Measurements from ENCODE around the gene DSCAM. TPM values are rescaled to one million over a fixed set of nuclear protein-coding genes. Genes with fewer than 3 reads are reported as not detected.
A peak's percentile ranks its signal among the peaks of the same experiment; 100 is the strongest.

The DSCAM gene
- total RNA-seq, 1 donor from 2014 or later: not detected

DNA sequence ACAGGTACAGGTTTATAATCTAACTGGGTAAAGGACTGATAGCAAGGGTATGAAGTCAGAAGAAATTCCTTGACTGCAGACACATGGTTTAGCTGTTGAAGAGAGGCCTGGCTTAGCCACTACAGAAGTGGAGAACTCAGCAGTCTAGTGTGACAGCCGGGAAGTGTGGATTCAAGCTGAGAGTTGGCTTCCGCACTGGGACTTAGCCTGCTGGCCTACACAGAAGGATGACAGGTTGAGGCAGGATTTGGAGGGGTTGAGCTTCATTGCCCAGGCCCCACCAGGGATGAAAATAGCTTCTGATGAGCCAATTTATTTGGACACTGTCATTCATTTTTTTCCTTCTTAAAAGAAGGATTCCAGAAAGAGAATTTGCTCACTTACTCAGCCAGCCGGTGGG, 695.3 kb downstream of the DSCAM start:
- TF ChIP-seq, protein P1, sequence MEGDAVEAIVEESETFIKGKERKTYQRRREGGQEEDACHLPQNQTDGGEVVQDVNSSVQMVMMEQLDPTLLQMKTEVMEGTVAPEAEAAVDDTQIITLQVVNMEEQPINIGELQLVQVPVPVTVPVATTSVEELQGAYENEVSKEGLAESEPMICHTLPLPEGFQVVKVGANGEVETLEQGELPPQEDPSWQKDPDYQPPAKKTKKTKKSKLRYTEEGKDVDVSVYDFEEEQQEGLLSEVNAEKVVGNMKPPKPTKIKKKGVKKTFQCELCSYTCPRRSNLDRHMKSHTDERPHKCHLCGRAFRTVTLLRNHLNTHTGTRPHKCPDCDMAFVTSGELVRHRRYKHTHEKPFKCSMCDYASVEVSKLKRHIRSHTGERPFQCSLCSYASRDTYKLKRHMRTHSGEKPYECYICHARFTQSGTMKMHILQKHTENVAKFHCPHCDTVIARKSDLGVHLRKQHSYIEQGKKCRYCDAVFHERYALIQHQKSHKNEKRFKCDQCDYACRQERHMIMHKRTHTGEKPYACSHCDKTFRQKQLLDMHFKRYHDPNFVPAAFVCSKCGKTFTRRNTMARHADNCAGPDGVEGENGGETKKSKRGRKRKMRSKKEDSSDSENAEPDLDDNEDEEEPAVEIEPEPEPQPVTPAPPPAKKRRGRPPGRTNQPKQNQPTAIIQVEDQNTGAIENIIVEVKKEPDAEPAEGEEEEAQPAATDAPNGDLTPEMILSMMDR (IDR thresholded peaks at IDR 0.05): no peak
- Mint-ChIP-seq H3K9me3 (ENCODE audit: unreplicated experiment) (peaks cover 12% of the 10 kb centered on the region), H3K27me3 (ENCODE audit: unreplicated experiment) (no peaks in the 10 kb centered on the region), H3K36me3 (ENCODE audit: unreplicated experiment) (no peaks in the 10 kb centered on the region), H3K4me3 (ENCODE audit: unreplicated experiment) (no peak overlapping the region), H3K4me1 (ENCODE audit: unreplicated experiment) (no peaks in the 10 kb centered on the region), H3K27ac (ENCODE audit: unreplicated experiment) (no peak overlapping the region)
- DNase-seq (ENCODE audit: extremely low spot score, unreplicated experiment): peak; percentile 59

DNA sequence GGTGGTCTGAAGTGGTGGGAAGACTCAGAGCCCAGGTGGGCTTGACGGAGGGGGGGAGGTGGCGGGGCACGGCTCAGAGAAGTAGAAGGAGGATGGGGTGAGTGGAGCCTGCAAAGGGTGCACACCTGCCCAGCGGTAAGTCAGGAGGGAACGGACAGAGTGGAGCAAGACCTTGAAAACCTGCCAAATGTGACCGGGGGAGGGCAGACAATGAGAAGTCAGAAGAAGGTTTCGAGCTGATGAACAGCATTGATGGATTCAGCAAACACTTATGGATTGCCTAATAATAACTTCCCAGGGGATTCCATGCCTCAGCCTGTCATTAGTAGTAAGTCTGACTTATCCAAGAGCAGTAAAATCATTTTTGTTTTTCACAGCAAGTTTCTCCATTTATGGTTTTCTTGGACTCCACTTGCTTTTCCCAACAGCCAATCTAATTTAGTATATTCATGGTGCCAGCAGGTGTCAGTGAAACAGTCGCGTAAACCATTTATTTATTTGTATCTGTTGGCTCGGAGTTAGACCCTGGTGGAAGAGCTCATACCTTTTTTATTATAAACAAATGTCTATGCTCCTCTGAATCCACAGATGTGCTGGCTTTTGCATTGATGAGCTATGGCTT, 700.6 kb downstream of the DSCAM start:
- no peak overlapping the region for H3K4me3 Mint-ChIP-seq (ENCODE audit: unreplicated experiment)
- TF ChIP-seq, protein P1 (IDR thresholded peaks at IDR 0.05): no peak
- peak; percentile 70 for DNase-seq (ENCODE audit: extremely low spot score, unreplicated experiment)
- no peaks in the 10 kb centered on the region for H3K36me3 Mint-ChIP-seq (ENCODE audit: unreplicated experiment)
- no peaks in the 10 kb centered on the region for H3K9me3 Mint-ChIP-seq (ENCODE audit: unreplicated experiment)
- H3K27ac Mint-ChIP-seq (ENCODE audit: unreplicated experiment): no peak overlapping the region
- no peaks in the 10 kb centered on the region for H3K4me1 Mint-ChIP-seq (ENCODE audit: unreplicated experiment)
- no peaks in the 10 kb centered on the region for H3K27me3 Mint-ChIP-seq (ENCODE audit: unreplicated experiment)

DNA sequence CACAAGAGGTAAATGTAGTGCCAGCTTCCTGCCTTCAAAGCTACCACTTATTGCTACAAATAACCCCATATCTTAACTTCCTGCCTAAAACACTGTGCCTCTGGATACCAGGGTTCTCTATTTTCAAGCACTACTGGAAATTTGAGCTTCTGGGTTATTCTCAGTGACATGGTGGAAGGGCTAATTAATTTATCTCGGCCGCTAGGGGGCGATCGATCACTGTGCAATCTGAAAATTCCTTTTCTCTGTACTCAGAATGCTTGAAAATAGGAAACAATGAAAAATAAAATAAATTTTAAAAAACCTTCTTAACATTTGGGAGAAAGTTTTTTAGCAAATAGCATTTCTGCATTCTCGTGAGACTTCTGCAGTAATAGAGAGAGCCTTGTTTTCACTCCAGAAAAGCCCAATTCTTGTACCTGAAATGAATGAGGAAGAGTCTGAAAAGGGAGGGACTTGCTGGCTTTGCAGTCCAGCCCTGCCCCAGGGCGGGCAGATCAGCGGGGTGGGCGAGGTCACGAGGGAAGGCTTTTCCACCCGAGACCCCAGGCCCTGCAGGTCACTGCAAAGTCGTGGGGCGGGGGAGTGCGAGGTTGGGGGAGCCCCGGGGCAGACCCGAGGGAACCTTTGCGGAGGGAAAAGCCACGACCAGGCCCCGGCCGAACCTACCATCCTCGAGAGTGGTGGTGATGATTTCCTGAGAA, 703.0 kb downstream of the DSCAM start:
- no peak overlapping the region for H3K4me3 Mint-ChIP-seq (ENCODE audit: unreplicated experiment)
- no peaks in the 10 kb centered on the region for H3K9me3 Mint-ChIP-seq (ENCODE audit: unreplicated experiment)
- TF ChIP-seq, protein P1 (IDR thresholded peaks at IDR 0.05): peak; percentile 71

DNA sequence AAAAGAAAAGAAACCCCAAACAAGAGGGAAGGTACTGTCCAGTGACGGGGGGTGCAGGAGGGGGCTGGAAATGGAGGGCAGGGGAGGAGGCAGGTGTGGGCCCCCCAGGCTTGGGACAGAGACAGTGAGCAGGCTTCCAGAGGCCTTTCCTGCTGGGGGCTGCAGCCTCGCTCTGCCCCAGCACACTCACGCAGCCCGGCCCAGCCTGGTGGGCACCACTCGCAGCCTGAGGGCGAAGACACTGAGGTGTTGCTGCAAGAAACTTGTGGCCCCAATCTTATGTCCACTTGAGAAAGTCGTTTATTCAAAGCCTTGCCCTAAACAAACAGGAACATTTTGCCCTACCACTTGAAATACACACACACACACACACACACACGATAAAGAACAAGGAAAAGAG, 705.3 kb downstream of the DSCAM start:
- DNase-seq (ENCODE audit: extremely low spot score, unreplicated experiment): no peak
- Mint-ChIP-seq H3K27ac (ENCODE audit: unreplicated experiment) (no peak overlapping the region), H3K4me1 (ENCODE audit: unreplicated experiment) (no peaks in the 10 kb centered on the region), H3K27me3 (ENCODE audit: unreplicated experiment) (no peaks in the 10 kb centered on the region), H3K4me3 (ENCODE audit: unreplicated experiment) (no peak overlapping the region), H3K36me3 (ENCODE audit: unreplicated experiment) (no peaks in the 10 kb centered on the region), H3K9me3 (ENCODE audit: unreplicated experiment) (no peaks in the 10 kb centered on the region)
- TF ChIP-seq, protein P1 (IDR thresholded peaks at IDR 0.05): no peak

More for the DNA sequence above, 703.0 kb downstream of the DSCAM start:
- Mint-ChIP-seq H3K4me1 (ENCODE audit: unreplicated experiment) (no peaks in the 10 kb centered on the region), H3K27me3 (ENCODE audit: unreplicated experiment) (no peaks in the 10 kb centered on the region), H3K36me3 (ENCODE audit: unreplicated experiment) (no peaks in the 10 kb centered on the region), H3K27ac (ENCODE audit: unreplicated experiment) (no peak overlapping the region)
- no peak for DNase-seq (ENCODE audit: extremely low spot score, unreplicated experiment)

DNA sequence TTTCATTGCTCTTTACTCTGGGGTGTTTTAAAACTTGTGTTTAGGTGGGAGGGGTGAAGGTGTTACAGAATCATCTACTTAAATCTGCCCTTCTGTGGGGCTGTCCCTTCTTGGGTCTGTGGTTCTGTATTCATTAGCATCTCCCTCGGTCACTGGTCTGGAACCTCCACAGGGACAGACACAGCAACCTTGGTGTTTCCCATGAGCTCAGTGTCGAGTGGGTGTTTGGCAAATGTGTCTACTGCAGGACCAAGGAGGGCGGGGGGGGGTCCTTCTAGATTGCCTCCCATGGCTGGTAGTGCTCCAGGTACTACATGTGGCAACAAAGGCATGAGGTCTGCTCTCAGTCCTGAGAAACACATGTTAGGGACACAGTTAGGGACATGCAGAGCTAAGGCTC, 706.3 kb downstream of the DSCAM start:
- no peak for DNase-seq (ENCODE audit: extremely low spot score, unreplicated experiment)
- H3K27me3 Mint-ChIP-seq (ENCODE audit: unreplicated experiment): no peaks in the 10 kb centered on the region
- no peak overlapping the region for H3K4me3 Mint-ChIP-seq (ENCODE audit: unreplicated experiment)
- no peaks in the 10 kb centered on the region for H3K36me3 Mint-ChIP-seq (ENCODE audit: unreplicated experiment)
- TF ChIP-seq, protein P1 (IDR thresholded peaks at IDR 0.05): no peak
- H3K27ac Mint-ChIP-seq (ENCODE audit: unreplicated experiment): no peak overlapping the region
- H3K4me1 Mint-ChIP-seq (ENCODE audit: unreplicated experiment): no peaks in the 10 kb centered on the region
- H3K9me3 Mint-ChIP-seq (ENCODE audit: unreplicated experiment): no peaks in the 10 kb centered on the region

Measured in osteocyte (in vitro differentiated cells).